K562 (cell line): Measurements from ENCODE around the gene CSF2RB. TPM values are rescaled to one million over a fixed set of nuclear protein-coding genes. Genes with fewer than 3 reads are reported as not detected.

Experiments
- CEBPG ChIP-seq, 3 experiments: fragments of 200-800 bp in 1 of 3; sonication (Bioruptor generic) in 1 of 3; sonication (generic) in 1 of 3; formaldehyde crosslinking in 1 of 3; IDR thresholded peaks in 2 of 3; conservative IDR thresholded peaks in 1 of 3; 2 replicates each; pipeline versions ENCODE4 v1.6.1 to v1.8.0; 2016 to 2022; ENCODE audit warnings: missing compliant biosample characterization in 2 of 3, missing genetic modification characterization in 2 of 3, mild to moderate bottlenecking in 1 of 3, missing genetic modification reagents in 1 of 3
- CXXC5 ChIP-seq: fragments of 250-450 bp; sonication (Bioruptor Pico); IDR thresholded peaks from 2 replicates; pipeline ENCODE4 v1.8.0; 2022; ENCODE audit warnings: inconsistent platforms, mild to moderate bottlenecking, moderate library complexity
- DPF2 ChIP-seq: fragments of 450-650 bp; IDR thresholded peaks from 2 replicates; pipeline ENCODE4 v1.6.1; 2016
- FOXM1 ChIP-seq, 2 experiments: fragments of 450-650 bp in 1 of 2; sonication (generic) in 1 of 2; formaldehyde crosslinking in 1 of 2; IDR thresholded peaks; 2 replicates each; pipeline versions ENCODE4 v1.6.1 to v1.9.0; 2017 to 2022; ENCODE audit warnings: low read depth in 2 of 2, mild to moderate bottlenecking in 2 of 2, missing genetic modification reagents in 1 of 2, moderate library complexity in 1 of 2
- HDAC2 ChIP-seq: fragments of 450-650 bp; IDR thresholded peaks from 2 replicates; pipeline ENCODE4 v1.6.1; 2016; ENCODE audit warnings: mild to moderate bottlenecking
- HES1 ChIP-seq: fragments of 450-650 bp; IDR thresholded peaks from 2 replicates; pipeline ENCODE4 v1.6.1; 2016; ENCODE audit warnings: low read depth, mild to moderate bottlenecking, moderate library complexity
- KDM2B ChIP-seq: fragments of 250-450 bp; sonication (Bioruptor Pico); IDR thresholded peaks from 2 replicates; pipeline ENCODE4 v1.8.0; 2021; ENCODE audit warnings: mild to moderate bottlenecking, moderate library complexity
- KDM4B ChIP-seq, 2 experiments: fragments of 450-650 bp in 1 of 2; sonication (generic) in 1 of 2; IDR thresholded peaks; 2 replicates each; pipeline ENCODE4 v1.6.1; 2016 to 2017; ENCODE audit warnings: borderline replicate concordance in 2 of 2, antibody characterized with exemption in 1 of 2, low read depth in 1 of 2, mild to moderate bottlenecking in 1 of 2
- MIER1 ChIP-seq: fragments of 450-650 bp; IDR thresholded peaks from 2 replicates; pipeline ENCODE4 v1.6.1; 2016; ENCODE audit warnings: antibody characterized with exemption, mild to moderate bottlenecking, low read depth
- NEUROD1 ChIP-seq: fragments of 150-350 bp; IDR thresholded peaks from 2 replicates; pipeline ENCODE4 v1.6.1; 2014; ENCODE audit warnings: borderline replicate concordance, low read length, low read depth; ENCODE audit not compliant: partially characterized antibody
- NFIX ChIP-seq: fragments of 250-450 bp; sonication (Bioruptor Pico); IDR thresholded peaks from 2 replicates; pipeline ENCODE4 v1.4.0; 2020; ENCODE audit warnings: low read depth, mild to moderate bottlenecking, moderate library complexity
- NFXL1 ChIP-seq: fragments of 450-650 bp; formaldehyde crosslinking; IDR thresholded peaks from 2 replicates; pipeline ENCODE4 v1.4.0; 2021; ENCODE audit warnings: mild to moderate bottlenecking
- RAD21 ChIP-seq, 2 experiments: fragments of 250-450 bp in 1 of 2; fragments of 450-650 bp in 1 of 2; sonication (Bioruptor Pico) in 1 of 2; formaldehyde crosslinking in 1 of 2; IDR thresholded peaks in 1 of 2; conservative IDR thresholded peaks in 1 of 2; 2 replicates each; pipeline versions ENCODE4 v1.4.0 to v1.8.0; 2020 to 2022; ENCODE audit warnings: mild to moderate bottlenecking in 2 of 2, moderate library complexity in 1 of 2
- RNF219 ChIP-seq: fragments of 250-450 bp; sonication (Bioruptor Pico); IDR thresholded peaks from 2 replicates; pipeline ENCODE4 v1.5.0; 2022; ENCODE audit warnings: mild to moderate bottlenecking
- SIRT6 ChIP-seq: IDR thresholded peaks from one replicate; pipeline ENCODE4 v1.6.1; 2012; ENCODE audit warnings: low read depth, mild to moderate bottlenecking, control low read depth, inconsistent platforms, low read length, moderate library complexity
- SLC30A9 ChIP-seq: fragments of 250-450 bp; sonication (Bioruptor Pico); IDR thresholded peaks from 2 replicates; pipeline ENCODE4 v1.8.0; 2022; ENCODE audit warnings: mild to moderate bottlenecking, moderate library complexity
- SMC3 ChIP-seq: conservative IDR thresholded peaks from 2 replicates; pipeline ENCODE4 v1.6.1; 2011; ENCODE audit warnings: low read depth, low read length, improper control_type of control experiment; ENCODE audit not compliant: insufficient read depth
- TARDBP ChIP-seq: fragments of 450-650 bp; IDR thresholded peaks from 2 replicates; pipeline ENCODE4 v1.6.1; 2016
- TCF3 ChIP-seq: sonication (generic); formaldehyde crosslinking; IDR thresholded peaks from 2 replicates; pipeline ENCODE4 v1.4.0; 2020; ENCODE audit warnings: mild to moderate bottlenecking, missing genetic modification reagents
- ZKSCAN1 ChIP-seq: fragments of 150-350 bp; IDR thresholded peaks from 2 replicates; pipeline ENCODE4 v1.6.1; 2016; ENCODE audit warnings: low read depth, low read length
- ZNF232 ChIP-seq: sonication (generic); formaldehyde crosslinking; IDR thresholded peaks from 2 replicates; pipeline ENCODE4 v1.8.0; 2022; ENCODE audit warnings: mild to moderate bottlenecking, missing genetic modification reagents
- ZNF316 ChIP-seq: fragments of 450-650 bp; IDR thresholded peaks from 2 replicates; pipeline ENCODE4 v1.6.1; 2016
- polyA plus RNA-seq, 8 experiments: library from polyadenylated mRNA; depleted of rRNA in 4 of 8; stranded (reverse) in 5 of 8; unstranded in 3 of 8; fragments of >200 nt; fragmentation: Nextera tagmentation in 2 of 8; fragmentation: Illumina TruSeq in 1 of 8; extraction: Ambion mirVana in 2 of 8; extraction: Trizol in 1 of 8; gene quantifications; 2 replicates each; pipeline versions ENCODE4 v1.2.1 to v1.2.3, GENCODE V29; 2011 to 2014; ENCODE audit warnings: inconsistent platforms in 1 of 8, missing spikeins in 1 of 8
- total RNA-seq, 7 experiments: library from RNA; depleted of rRNA in 6 of 7; stranded (reverse); fragments of >200 nt in 6 of 7; fragmentation: Illumina TruSeq in 2 of 7; extraction: Trizol in 2 of 7; gene quantifications; 2 replicates each; pipeline versions ENCODE4 v1.2.1 to v1.2.3, GENCODE V29; 2011 to 2021; ENCODE audit warnings: low replicate concordance in 1 of 7
- TF ChIP-seq, protein P1 (sequence below), 2 experiments: fragments of 450-650 bp in 1 of 2; sonication (generic) in 1 of 2; formaldehyde crosslinking in 1 of 2; IDR thresholded peaks in 1 of 2; conservative IDR thresholded peaks in 1 of 2; 2 replicates each; pipeline versions ENCODE4 v1.6.1 to v1.8.1; 2016 to 2023; ENCODE audit warnings: mild to moderate bottlenecking in 2 of 2, moderate library complexity in 2 of 2, inconsistent platforms in 1 of 2, missing genetic modification reagents in 1 of 2

Gene CSF2RB
- total and polyA plus RNA-seq, 9 of the 15 experiments (the other 6 are each of a cell fraction or from before 2014, with no cell fraction given), result 0.04 to 1.0 (median 0.36) TPM

DNA sequence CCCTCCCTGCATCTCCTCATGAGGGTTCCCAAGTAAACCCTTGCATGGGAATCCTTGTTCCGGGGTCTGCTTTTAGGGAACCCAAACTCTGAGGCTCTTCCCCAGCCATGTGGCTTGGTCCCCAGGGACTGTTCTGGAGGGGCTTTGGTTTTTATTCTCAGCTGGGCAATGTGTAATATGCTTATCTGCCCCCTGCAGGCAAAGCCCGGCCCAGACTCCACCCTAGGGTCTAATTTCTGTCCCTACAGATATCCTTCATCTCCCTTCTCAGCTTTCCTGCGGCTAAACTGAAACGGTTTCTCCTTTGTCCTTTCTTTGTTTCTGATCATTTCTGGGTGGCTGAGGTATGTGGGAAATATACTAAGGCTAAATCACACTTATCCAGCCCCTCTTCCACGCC, 68.7 kb downstream of the CSF2RB start (continued):
- TF ChIP-seq FOXM1 (IDR thresholded peaks at IDR 0.05; ENCODE audit: low read depth), result peak; percentile 70
- TF ChIP-seq FOXM1 (CRISPR knock-in tag; IDR thresholded peaks at IDR 0.05; ENCODE audit: low read depth), result no peak
- TF ChIP-seq HES1, result no peak
- no peak for TF ChIP-seq KDM2B (CRISPR knock-in tag)
- TF ChIP-seq TARDBP, result no peak
- TF ChIP-seq SIRT6, result no peak
- no peak for TF ChIP-seq NFIX (CRISPR knock-in tag)
- TF ChIP-seq ZNF316, result no peak
- TF ChIP-seq NFXL1, result no peak
- no peak for TF ChIP-seq ZKSCAN1
- 0 out of 2 replicates have a peak, but pooled peaks have one; percentile 50 for TF ChIP-seq HDAC2
- no peak for TF ChIP-seq ZNF232 (CRISPR knock-in tag)
- no peak for TF ChIP-seq SMC3
- TF ChIP-seq, protein P1, sequence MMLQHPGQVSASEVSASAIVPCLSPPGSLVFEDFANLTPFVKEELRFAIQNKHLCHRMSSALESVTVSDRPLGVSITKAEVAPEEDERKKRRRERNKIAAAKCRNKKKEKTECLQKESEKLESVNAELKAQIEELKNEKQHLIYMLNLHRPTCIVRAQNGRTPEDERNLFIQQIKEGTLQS (IDR thresholded peaks at IDR 0.05), result no peak
- TF ChIP-seq, protein P1 (CRISPR knock-in tag; conservative IDR thresholded peaks at IDR 0.05), result no peak
- TF ChIP-seq MIER1, result no peak
- TF ChIP-seq CXXC5 (CRISPR knock-in tag), result peak; percentile 30; the same call in 1 of the 2 replicates
- TF ChIP-seq NEUROD1, result no peak
- peak in 1 of 2 experiments; percentile 13; a peak in 2 of 4 replicates for TF ChIP-seq RAD21 (CRISPR knock-in tag; conservative IDR thresholded peaks at IDR 0.05 in 1 of 2, IDR thresholded peaks at IDR 0.05 in 1 of 2)
- no peak for TF ChIP-seq CEBPG (CRISPR knock-in tag; IDR thresholded peaks at IDR 0.05)
- TF ChIP-seq CEBPG (tag; conservative IDR thresholded peaks at IDR 0.05 in 1 of 2, IDR thresholded peaks at IDR 0.05 in 1 of 2), result no peak
- TF ChIP-seq SLC30A9 (CRISPR knock-in tag), result no peak
- peak; percentile 89 for TF ChIP-seq TCF3 (CRISPR knock-in tag)
- TF ChIP-seq DPF2, result peak; percentile 84
- no peak for TF ChIP-seq RNF219
- TF ChIP-seq KDM4B (IDR thresholded peaks at IDR 0.05; ENCODE audit: borderline replicate concordance in 2 of 2, low read depth in 1 of 2), result no peak
